ENCODE data around the gene CHIT1. TPM values are rescaled to one million over a fixed set of nuclear protein-coding genes. Genes with fewer than 3 reads are reported as not detected.

CHIT1 gene
- total and polyA plus RNA-seq, 2 of the 8 experiments (the other 6 are each of a cell fraction or from before 2014, with no cell fraction given) = not detected

DNA sequence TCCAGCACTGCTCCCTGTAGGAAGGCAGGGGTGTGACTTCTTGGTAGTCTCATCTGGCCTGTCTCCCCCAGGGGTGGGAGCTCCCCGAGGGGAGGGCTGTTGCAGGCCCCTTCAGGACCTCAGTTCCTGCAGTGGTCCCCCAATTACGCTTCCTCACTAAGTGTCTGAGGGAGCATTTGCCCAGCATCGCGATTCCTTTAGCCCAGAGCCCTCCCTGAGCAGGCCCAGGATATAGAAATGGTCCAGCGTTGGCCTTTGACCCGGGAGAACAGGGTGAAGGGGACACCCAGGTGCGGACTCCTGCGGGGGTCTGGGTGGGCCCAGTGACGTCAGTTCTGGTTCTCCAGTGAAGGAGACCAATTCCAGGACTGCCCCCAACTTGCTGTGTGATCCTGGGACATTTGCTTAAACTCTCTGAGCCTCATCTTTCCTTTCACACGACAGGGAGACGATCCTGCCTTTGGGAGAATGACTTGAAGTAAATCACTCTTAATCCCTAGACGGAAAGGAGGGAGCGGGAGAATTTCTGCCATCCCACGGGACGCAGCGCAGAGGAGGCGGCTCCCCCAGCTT is 43.2 kb upstream of the CHIT1 start:
- DNase-seq (ENCODE audit: low read depth in 1 of 2, low spot score in 2 of 2) = no peak
- H3K79me2 ChIP-seq (ENCODE audit: control insufficient read depth in 1 of 2, insufficient read depth in 2 of 2, low read length in 2 of 2) = no peaks in the 10 kb centered on the region
- no peak overlapping the region for H2BK12ac ChIP-seq (ENCODE audit: low read depth, low read length)
- H2AK5ac ChIP-seq (ENCODE audit: low read depth, low read length) = no peak overlapping the region
- no peak for FAIRE-seq
- 0 out of 7 replicates have a peak overlapping the region, but pooled peaks of 1 of the 4 experiments have one; percentile 25 for H3K9ac ChIP-seq (replicated peaks in 1 of 4; ENCODE audit: extremely low read depth in 1 of 4, low read depth in 3 of 4, low read length in 3 of 4)
- no peak overlapping the region for H3K4ac ChIP-seq (replicated peaks; ENCODE audit: insufficient read length, low read depth, low read length)
- H3K14ac ChIP-seq (ENCODE audit: insufficient read length) = no peak overlapping the region
- POLR2A ChIA-PET (ENCODE audit: partially characterized antibody) = interaction anchor here (0.6 to 0.7 kb wide), 2 partner anchors 18 to 75 kb away, joined by 3 read pairs; no protein-coding TSS in a partner anchor
- H4K8ac ChIP-seq (ENCODE audit: extremely low read depth, insufficient read depth, low read length) = no peak overlapping the region
- H2BK120ac ChIP-seq (replicated peaks; ENCODE audit: low read depth, low read length) = no peak overlapping the region
- H3K4me3 ChIP-seq (ENCODE audit: extremely low read depth in 1 of 4, insufficient read depth in 2 of 4, low read depth in 3 of 4, low read length in 4 of 4) = peak overlapping the region in 1 of 4 experiments; percentile 57; a peak in 2 of 8 replicates
- H3K23ac ChIP-seq (ENCODE audit: insufficient read length) = no peak overlapping the region
- peaks cover 0 to 31% (median 10%) of the 10 kb centered on the region in 4 experiments; a peak in 5 of 7 replicates for H3K27me3 ChIP-seq (replicated peaks in 1 of 4; ENCODE audit: control insufficient read depth in 3 of 4, extremely low read depth in 1 of 4, insufficient read depth in 3 of 4, low read length in 3 of 4)
- peak overlapping the region; percentile 4 to 93; a peak in 3 of 4 replicates for H3K4me2 ChIP-seq (ENCODE audit: insufficient read depth in 1 of 2, low read depth in 2 of 2, low read length in 2 of 2)
- H4K91ac ChIP-seq (replicated peaks; ENCODE audit: insufficient read length, low read length) = no peak overlapping the region
- WGBS, 2 experiments (ENCODE audit: extremely low coverage in 1 of 2, insufficient coverage in 1 of 2, insufficient read length in 1 of 2, insufficient replicate concordance in 2 of 2, low coverage in 1 of 2, low lambda C conversion rate in 2 of 2, missing lambda C conversion rate in 1 of 2) = 32% methylated on average over 17 of the region's 17 CpGs; no CpG with 5 or more reads in 1 of the 2 experiments
- H3K36me3 ChIP-seq (ENCODE audit: control insufficient read depth in 2 of 4, insufficient read depth in 4 of 4, low read length in 3 of 4) = no peaks in the 10 kb centered on the region
- H3K18ac ChIP-seq (ENCODE audit: extremely low read depth, low read length) = no peak overlapping the region
- no peak overlapping the region for H4K5ac ChIP-seq (ENCODE audit: insufficient read length, low read depth, low read length)
- H2BK20ac ChIP-seq (ENCODE audit: low read length) = no peak overlapping the region
- CTCF ChIA-PET (ENCODE audit: partially characterized antibody) = interaction anchor here (0.6 to 39.0 kb wide), 49 partner anchors 9 to 433 kb away, joined by 3 to 785 read pairs (median 4); partner anchors contain the start of genes BTG2 and PRELP
- H2BK5ac ChIP-seq (ENCODE audit: low read depth, low read length) = no peak overlapping the region
- H2BK15ac ChIP-seq (ENCODE audit: low read length) = no peak overlapping the region
- H3K56ac ChIP-seq (replicated peaks; ENCODE audit: insufficient read length, low read depth, low read length) = no peak overlapping the region
- H4K20me1 ChIP-seq (replicated peaks in 1 of 2; ENCODE audit: control insufficient read depth in 1 of 2, insufficient read depth in 2 of 2, low read length in 2 of 2) = no peaks in the 10 kb centered on the region
- peaks cover 0 to 11% (median 7%) of the 10 kb centered on the region in 4 experiments; a peak in 5 of 7 replicates for H3K4me1 ChIP-seq (replicated peaks in 1 of 4; ENCODE audit: control insufficient read depth in 3 of 4, insufficient read depth in 4 of 4, low read length in 3 of 4)
- H3K9me3 ChIP-seq (ENCODE audit: insufficient read depth in 2 of 2, low read depth in 1 of 2, low read length in 1 of 2) = no peaks in the 10 kb centered on the region
- no peak overlapping the region for H3K27ac ChIP-seq (ENCODE audit: low read depth, low read length)
- H2AFZ ChIP-seq (ENCODE audit: low read length) = peak overlapping the region; percentile 45; the same call in 1 of the 2 replicates
- no peaks in the 10 kb centered on the region for H3K79me1 ChIP-seq (ENCODE audit: low read depth, low read length)
- H3K23me2 ChIP-seq (ENCODE audit: low read depth, low read length) = no peaks in the 10 kb centered on the region; the same call in 1 of the 2 replicates
- no peak for TF ChIP-seq SP2 (IDR thresholded peaks at IDR 0.05; ENCODE audit: low read length)
- no peak for TF ChIP-seq NRF1 (IDR thresholded peaks at IDR 0.05; ENCODE audit: low read depth, low read length)
- TF ChIP-seq SP4 (IDR thresholded peaks at IDR 0.05; ENCODE audit: low read length) = no peak
- TF ChIP-seq GTF2F1 (IDR thresholded peaks at IDR 0.05; ENCODE audit: borderline replicate concordance, low read depth, low read length) = no peak
- no peak for TF ChIP-seq EP300 (IDR thresholded peaks at IDR 0.05; ENCODE audit: borderline replicate concordance in 1 of 2, low read depth in 2 of 2, low read length in 2 of 2)
- no peak for TF ChIP-seq YY1 (IDR thresholded peaks at IDR 0.05; ENCODE audit: low read depth, low read length)
- no peak for TF ChIP-seq GABPA (IDR thresholded peaks at IDR 0.05; ENCODE audit: borderline replicate concordance, insufficient read depth, low read length)
- TF ChIP-seq, protein P1, sequence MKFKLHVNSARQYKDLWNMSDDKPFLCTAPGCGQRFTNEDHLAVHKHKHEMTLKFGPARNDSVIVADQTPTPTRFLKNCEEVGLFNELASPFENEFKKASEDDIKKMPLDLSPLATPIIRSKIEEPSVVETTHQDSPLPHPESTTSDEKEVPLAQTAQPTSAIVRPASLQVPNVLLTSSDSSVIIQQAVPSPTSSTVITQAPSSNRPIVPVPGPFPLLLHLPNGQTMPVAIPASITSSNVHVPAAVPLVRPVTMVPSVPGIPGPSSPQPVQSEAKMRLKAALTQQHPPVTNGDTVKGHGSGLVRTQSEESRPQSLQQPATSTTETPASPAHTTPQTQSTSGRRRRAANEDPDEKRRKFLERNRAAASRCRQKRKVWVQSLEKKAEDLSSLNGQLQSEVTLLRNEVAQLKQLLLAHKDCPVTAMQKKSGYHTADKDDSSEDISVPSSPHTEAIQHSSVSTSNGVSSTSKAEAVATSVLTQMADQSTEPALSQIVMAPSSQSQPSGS (IDR thresholded peaks at IDR 0.05; ENCODE audit: low read length) = no peak
- TF ChIP-seq KDM5A (IDR thresholded peaks at IDR 0.05; ENCODE audit: low read length) = no peak
- no peak for TF ChIP-seq JUN (IDR thresholded peaks at IDR 0.05; ENCODE audit: low read depth, low read length)

Measured in H1 (cell line).